NCI-H446 (cell line): ENCODE data around the gene MTF1.
A peak's percentile ranks its signal among the peaks of the same experiment; 100 is the strongest.

Experiments used
- DNase-seq, 2 experiments: peaks; one replicate each; lab custom pipeline; 2025; lab: John Stamatoyannopoulos, UW

Gene MTF1

GRCh38 chr1:37867784-37868183, 8.4 kb upstream of the MTF1 start:
- no peak for DNase-seq

DNA sequence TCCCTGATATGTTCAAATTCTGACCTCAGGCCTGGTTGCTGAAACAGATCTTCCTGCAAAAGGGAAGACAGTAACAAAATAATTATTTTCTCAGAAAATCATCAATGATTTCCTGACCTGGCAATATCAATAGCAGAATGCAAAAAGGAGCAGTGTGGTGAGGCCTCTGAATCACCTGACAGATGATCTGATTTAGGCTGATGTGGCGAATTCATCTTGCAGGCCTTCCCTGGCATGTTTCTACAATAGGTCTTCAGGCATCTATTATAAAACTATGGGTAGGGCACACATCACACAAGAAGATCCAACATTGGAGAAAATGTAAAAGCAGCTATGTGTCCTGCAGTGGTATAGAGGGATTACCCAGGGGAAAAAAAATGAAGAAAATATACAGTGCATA, 7.1 kb upstream of the MTF1 start:
- no peak for DNase-seq

DNA sequence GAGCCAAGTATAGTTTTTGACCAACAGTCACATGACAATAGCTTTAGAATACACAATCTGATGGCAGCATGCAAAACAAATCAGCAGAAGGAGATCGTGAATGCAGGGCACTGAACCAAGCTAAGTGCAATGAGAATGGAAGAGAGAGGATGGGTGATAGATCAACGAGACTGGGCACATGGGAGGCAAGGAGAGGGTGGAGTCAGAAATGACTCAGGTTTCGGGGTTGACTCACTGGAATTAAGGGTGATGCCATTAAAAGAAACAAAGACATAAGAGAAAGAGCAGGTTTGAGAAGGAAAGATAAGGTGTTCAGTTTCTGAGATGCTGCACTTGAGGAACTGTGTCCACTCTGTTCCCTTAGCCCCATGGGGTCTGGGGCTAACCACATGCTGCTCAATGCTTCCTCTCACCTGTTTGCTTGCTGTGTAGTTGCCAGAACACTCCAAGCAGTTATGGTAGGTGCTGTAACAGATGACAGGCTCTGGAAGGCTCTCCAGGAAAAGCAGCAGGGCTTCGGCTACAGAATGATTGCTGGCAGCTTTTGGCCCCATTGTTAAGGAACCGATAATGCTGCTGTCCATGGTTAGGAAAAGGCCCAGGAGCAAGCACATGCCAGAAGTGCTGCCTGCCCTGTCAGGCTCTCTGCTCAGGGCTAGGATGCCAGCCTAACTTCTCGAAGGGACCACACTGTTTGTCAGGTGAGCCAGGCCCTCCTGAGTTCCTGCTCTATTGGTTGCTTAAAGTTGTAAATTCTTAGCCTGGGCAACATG, 6.1 kb upstream of the MTF1 start:
- no peak for DNase-seq

DNA sequence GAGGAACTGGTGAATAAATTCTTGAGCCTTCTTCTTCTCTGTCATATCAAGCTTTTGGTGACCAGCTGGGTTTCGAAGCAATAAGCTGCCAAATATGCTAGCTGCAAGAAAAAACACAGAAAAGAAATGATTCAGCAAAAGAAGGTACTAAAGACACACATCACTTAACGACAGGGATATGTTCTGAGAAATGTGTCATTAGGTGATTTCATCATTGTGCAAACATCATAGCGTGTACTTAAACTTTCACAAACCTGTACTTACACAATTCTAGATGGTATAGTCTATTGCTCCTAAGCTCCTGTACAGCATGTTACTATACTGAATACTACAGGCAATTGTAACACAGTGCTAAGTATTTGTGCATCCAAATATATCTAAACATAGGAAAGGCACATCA, 2.9 kb upstream of the MTF1 start:
- DNase-seq = no peak

DNA sequence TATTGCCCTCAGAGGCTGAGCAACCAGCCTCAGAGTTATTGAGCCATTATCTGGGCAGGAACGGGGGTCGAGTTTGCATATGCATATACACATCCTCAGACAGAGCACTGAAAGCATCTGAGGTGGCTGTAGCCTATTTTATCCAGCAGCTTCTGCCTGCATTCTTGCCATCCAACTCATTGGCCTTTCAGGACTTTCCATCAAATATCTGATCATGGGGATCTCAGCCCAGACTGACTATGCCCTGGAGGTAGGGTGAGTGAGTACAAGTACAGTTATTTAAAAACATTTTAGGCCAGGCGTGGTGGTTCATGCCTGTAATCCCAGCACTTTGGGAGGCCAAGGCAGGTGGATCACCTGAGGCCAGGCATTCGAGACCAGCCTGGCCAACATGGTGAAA, 1.8 kb upstream of the MTF1 start:
- no peak for DNase-seq

GRCh38 chr1:37860346-37860666, 914 bp upstream of the MTF1 start:
- no peak for DNase-seq

DNA sequence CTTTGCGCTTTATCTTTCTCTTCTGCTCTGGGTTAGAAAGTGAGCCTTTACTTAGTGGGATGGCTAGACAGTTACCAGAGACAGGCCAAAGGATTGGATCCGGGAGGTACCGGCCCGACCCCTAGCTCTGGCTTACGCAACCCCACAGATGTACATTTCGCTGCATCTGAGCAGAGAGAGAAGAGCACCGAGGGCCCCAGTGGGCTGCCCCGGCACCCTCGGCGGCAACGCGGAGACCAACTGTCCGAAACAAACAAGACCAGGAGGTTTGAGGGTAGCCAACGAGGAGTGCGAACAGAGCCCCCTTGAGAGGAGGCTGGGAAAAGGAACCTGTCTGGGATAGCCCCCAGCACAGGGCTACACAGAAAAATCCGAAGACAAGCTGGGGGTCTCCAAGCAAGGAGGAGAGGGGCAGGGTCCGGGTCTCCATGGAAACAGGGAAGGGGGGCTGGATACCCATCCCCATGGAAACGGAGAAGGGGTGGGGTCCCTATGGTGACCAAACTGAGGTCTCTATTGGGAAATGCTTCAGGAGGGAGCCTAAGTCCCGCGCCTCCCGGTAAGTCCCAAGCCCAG, 373 bp downstream of the MTF1 start:
- DNase-seq = peak in 1 of 2 experiments; percentile 36

DNA sequence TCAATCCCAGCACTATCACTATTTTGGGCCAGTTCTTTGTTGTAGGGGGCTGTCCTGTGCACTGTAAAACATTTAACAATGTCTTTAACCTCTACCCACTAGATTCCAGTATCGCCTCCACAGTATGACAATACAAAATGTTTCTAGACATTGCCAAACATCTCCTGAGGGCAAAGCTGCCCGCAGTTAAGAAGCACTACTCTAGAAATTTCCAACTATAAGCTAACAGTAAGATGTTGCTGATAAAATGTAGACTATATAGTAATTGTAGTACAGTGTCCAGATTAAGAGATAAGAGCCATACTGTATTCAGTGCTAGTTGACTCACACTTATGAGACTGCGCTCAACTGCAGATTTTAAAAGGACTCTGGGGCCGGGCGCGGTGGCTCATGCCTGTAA, 5.0 kb downstream of the MTF1 start:
- DNase-seq = no peak

GRCh38 chr1:37853157-37853556, 6.2 kb downstream of the MTF1 start:
- no peak for DNase-seq

DNA sequence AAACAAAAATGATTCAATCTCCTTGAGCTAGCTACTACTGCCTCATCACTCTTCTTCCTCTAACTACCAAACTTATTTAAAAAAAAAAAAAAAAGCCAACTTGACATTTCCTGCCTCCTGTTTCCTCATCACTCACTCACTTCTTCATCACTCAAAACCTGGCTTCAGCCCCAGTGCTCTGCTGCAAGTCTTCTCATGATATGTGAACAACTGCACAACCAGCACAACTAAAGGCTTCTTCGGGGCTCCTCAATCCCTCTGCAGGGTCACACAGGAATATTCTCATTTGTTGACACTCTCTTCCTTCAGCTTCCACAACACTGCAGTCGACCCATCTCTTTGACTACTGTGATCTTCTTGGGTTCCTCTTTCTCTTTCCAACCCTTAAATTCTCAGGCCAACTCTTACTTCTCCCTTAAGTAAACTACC, 7.6 kb downstream of the MTF1 start:
- DNase-seq = no peak

DNA sequence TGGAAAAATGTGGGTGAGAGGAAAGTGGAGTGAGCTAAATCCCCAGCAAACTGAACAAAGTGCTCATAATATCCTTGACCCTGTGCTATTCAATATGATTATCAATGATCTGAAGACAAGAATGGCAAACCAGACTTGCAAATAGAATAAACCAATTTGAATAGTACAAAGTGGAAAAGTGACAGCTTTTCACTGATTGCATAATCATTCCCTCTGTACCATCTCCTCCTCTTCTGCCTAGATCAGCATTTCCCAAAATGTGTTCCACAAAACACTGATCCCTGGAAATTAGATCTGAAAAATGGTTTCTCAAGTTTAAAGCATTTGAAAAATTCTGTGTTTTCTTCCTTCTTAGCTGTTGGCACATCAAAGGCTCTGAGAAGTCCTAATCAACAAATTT, 8.1 kb downstream of the MTF1 start:
- no peak for DNase-seq

DNA sequence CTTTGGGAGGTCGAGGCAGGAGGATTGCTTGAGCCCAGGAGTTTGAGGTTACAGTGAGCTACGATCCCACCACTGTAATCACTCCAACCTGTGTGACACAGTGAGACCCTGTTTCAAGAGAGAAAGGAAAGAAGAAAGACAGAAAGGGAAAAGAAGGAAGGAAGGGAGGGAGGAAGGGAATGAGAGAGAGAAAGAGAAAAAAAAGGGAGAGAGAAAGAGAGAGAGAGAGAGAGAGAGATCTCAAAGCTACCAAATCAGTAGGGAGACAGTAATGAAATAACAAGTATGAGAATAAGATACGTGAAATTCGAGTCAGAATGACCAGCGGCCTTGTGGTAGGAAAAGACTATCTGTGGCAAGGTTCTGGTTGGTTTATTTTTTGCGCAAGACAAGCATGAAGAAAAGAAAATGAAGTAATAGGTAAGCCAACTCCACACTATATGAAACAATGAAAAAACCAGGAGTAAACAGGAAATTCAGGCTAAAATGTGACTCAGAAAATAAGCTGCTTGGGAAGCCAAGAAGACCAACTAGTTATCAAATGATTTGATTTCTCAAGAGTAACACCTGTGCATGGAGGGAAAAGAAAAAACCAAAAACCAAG, 8.9 kb downstream of the MTF1 start:
- no peak for DNase-seq

DNA sequence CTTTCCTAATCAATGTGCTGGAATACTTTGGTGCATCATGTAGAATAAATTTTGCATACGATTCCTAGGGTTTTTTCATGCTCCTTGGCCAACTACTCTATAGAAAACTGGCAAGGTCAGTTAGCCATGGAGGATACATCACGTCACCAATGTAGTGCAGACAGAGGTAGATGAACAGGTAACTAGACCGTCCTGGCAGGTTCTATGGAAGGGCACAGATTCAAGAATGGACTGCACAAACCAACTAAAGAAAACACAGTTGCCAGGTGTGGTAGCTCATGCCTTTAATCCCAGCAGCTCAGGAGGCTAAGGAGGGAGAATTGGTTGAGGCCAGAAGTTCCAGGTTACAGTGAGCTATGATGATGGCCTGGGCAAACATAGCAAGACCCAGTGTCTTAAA, 9.9 kb downstream of the MTF1 start:
- no peak for DNase-seq

DNA sequence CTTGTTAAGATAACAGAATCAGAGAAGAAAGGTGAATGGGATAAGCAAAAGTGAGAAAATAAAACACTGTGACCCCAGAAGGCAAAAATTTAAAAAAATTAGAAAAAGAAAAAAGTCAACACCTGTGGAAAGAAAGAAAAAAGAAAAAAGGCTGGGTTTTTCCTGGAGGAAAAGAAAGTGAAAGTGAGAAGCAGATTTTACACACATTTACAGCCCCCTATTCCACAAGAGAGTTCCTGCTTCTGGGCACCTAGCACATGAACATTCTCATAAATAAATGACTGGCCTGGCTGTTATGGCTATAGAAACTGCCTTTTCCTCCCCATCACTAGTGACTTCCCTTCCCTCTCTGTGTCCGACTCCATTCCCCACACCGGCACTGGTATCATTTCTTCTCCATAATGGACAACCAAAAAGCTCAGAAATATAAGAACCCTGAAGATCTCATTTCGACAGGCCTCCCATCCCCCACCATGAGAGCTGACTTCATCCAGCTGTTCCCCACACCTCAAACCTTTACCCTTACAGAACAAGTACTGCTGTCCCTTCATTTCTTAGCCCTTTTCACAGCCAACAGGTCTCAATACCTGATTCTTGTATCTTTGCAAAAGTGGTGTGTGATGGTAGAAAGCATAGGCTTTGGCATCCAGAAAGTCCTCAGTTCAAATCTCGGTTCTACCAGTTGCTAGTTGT, 12.6 kb downstream of the MTF1 start:
- DNase-seq = no peak

DNA sequence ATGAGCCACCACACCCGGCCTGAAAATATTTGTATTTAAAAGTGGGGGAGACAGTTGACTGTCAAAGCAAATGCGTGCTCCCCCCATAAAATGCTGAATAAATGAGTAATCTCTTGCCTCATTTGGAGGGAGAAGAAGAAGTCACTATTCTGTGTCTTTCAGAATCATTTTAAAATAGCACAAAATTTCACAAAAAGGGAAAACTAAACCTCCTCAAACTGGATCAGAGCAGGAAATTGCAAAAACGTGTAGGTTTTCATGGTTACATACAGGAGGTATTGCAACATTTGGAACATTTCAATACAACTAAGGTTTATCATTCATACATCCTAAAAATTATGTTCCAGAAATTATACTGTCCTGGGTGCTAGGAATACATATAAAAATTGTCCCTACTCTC, 13.6 kb downstream of the MTF1 start:
- no peak for DNase-seq

DNA sequence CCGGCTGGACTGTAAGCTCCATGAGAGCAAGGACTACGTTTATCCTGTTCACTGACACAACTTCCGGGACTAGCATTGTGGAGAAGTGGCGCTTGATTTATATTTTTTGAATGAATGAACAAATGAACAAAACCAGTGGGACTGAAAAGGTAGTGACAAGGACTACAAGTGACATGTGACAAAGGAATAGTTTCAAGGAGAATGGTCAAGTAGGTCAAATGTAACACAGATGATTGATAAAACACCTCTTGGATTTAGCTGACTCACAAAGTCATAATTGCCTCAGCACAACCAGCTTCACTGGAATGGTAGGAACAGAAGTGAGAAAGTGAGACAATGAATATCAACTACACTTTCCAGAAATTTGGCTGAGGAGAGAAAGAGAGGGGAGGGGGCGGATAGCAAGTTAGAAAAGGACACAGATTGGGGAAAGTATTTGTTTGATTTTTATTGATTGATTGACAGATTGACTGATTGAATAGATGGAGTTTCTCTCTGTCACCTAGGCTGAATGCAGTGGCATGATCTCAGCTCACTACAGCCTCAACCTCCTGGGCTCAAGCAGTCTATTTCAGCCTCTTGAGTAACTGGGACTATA, 14.2 kb downstream of the MTF1 start:
- DNase-seq = no peak

DNA sequence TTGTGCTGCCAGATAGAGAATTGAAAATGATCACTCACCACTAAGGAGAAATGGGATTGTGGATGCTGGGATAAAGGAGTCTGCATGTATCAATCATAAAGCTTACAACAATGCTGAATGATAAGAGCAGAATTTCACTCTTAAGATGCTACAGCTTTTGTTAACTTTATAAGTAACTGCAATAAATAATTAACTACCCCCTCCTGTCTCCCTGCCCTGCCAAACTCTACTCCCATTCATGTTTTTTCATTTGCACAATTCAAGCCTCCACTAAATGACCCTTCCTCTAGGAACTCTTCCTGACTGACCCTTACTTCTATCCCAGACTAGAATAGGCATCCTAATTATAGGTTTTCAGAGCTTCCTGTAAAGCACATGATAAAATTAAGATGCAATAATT, 14.9 kb downstream of the MTF1 start:
- no peak for DNase-seq

DNA sequence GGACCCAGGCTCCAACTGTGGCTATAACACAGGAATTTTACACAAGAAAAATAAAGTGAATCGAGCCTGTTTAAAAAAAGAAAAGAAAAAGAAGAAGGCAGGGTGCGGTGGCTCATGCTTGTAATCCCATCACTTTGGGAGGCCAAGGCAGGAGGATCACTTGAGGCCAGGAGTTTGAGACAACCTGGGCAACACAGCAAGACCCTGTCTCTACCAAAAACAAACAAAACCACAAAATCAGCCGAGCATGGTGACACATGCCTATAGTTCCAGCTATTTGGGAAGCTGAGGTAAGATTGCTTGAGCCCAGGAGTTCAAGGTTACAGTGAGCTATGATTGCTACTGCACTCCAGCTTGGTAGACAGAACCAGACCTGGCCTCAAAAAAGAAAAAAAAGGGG, 17.7 kb downstream of the MTF1 start:
- DNase-seq = no peak

- no peak for DNase-seq
These were observed 18.7 kb downstream of the MTF1 start for GRCh38 chr1:37840711-37841110.

DNA sequence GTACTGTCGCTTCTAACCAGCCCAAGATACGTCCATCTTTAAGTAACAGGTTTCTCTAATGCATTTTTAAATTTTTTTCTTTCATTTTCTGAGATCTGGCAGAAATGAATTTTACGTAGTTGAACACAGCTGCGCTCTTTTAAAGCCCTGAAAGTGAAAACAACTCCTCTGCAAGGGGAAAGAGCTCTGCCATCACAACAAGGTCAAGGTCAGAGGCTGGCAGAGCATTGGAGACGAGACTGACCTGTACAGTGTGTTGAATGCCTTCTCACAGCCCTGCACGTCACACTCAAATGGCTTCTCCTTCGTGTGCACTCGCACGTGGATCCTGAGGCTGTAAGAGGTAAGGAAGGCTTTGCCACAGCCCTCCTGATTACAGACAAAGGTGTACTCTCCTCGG, 19.7 kb downstream of the MTF1 start:
- no peak for DNase-seq

GRCh38 chr1:37836788-37837187, 22.6 kb downstream of the MTF1 start:
- no peak for DNase-seq

DNA sequence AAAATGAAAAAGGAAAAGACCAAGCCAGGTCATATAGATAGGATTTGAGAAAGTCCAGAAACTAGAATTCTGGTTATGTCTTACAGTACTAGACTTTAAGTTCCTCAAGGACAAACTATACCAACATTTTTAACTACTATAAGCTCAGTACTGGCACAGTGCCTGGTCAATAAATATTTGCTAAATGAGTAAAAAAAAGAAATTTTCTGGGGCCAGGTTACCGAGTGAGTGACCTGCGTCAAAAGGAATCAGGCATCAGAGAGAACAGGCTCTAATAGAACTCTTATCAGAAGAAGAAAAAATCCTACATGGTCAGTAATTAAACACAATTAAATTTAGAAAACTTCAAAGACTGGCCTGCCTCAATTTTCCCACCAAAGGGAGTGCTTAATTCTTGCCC, 27.6 kb downstream of the MTF1 start:
- no peak for DNase-seq

DNA sequence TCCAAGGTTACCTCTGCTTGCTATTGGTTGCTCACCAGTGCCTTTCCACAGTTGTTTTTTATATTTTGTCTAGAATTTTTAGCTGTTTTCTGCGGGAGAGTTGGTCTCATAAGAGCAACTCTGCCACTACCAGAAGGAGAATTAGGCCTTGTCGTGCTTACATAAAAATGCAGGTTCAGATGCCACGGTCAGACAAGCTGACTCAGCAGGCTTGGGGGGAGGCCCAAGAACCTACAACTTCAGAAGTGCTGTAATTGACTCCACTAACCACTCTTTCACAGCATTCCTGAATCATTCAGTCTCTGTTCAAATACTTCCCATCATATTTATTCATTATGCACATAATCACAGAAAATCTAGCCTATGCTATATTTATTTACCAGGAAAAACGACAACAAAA, 28.3 kb downstream of the MTF1 start:
- DNase-seq = no peak
